ENCODE data around the gene LSMEM2. TPM values are rescaled to one million over a fixed set of nuclear protein-coding genes. Genes with fewer than 3 reads are reported as not detected.

Gene LSMEM2
- polyA plus RNA-seq, 1 donor (not counting 4 experiments of a cell fraction or from before 2014, with no cell fraction given): not detected

DNA sequence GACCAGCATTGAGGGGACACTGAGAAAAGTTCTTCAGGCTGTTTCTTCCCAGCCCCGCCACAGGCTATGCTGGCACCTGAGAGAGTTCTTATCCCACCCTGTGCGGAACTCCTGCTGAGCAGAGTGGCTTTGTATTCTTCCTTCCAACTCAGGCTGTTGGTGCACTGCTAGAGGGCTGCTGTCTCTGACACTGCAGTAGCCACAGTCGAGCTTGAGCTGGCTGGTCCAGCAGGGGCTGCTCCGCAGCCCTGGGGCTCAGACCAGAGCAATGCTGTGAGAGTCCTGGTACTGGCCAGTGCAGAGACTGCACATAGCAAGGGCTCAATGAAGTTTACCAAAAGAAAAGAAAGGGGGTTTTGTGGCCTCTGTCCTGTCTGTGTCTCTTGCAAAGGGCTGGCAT is 39.2 kb upstream of the LSMEM2 start:
- no peak overlapping the region for H3K4me3 ChIP-seq (ENCODE audit: control insufficient read depth in 2 of 3, extremely low read depth in 1 of 3, insufficient read depth in 2 of 3, low read depth in 1 of 3, low read length in 3 of 3)
- H3K27ac ChIP-seq (ENCODE audit: control insufficient read depth, insufficient read depth, low read length): no peak overlapping the region
- H2AFZ ChIP-seq (ENCODE audit: control insufficient read depth, low read length): no peak overlapping the region
- no peak overlapping the region for H3K4me2 ChIP-seq (ENCODE audit: control insufficient read depth, extremely low read depth, insufficient read depth, low read depth, low read length)
- H3K9me1 ChIP-seq (ENCODE audit: control insufficient read depth, extremely low read depth, insufficient read depth, low read length): peaks cover 3% of the 10 kb centered on the region
- peaks cover 82% of the 10 kb centered on the region for H3K79me2 ChIP-seq (ENCODE audit: control insufficient read depth, insufficient read depth, low read length)
- FAIRE-seq (no peak), DNase-seq (ENCODE audit: low read depth, low spot score) (no peak)
- peaks cover 15 to 19% of the 10 kb centered on the region in 2 experiments for H3K36me3 ChIP-seq (ENCODE audit: control insufficient read depth in 2 of 2, extremely low read depth in 1 of 2, insufficient read depth in 2 of 2, low read length in 2 of 2)
- H3K9me3 ChIP-seq (ENCODE audit: control insufficient read depth, low read depth, low read length): no peaks in the 10 kb centered on the region
- peaks cover 45% of the 10 kb centered on the region for H3K4me1 ChIP-seq (ENCODE audit: control insufficient read depth, extremely low read depth, insufficient read depth, low read length)
- no peaks in the 10 kb centered on the region for H3K27me3 ChIP-seq (ENCODE audit: control insufficient read depth, extremely low read depth, insufficient read depth, low read length)
- no peak overlapping the region for H3K9ac ChIP-seq (ENCODE audit: control insufficient read depth, extremely low read depth, insufficient read depth, low read length)
- peaks cover 17% of the 10 kb centered on the region for H4K20me1 ChIP-seq (ENCODE audit: control insufficient read depth, extremely low read depth, insufficient read depth, low read length)
- dilution Hi-C loops (cut with MboI; ENCODE audit: extremely low pct_ligation_motif_present, low sequenced_read_pairs): no loop called here
- TF ChIP-seq EZH2 (IDR thresholded peaks at IDR 0.05; ENCODE audit: low read length): no peak
- TF ChIP-seq, protein P1, sequence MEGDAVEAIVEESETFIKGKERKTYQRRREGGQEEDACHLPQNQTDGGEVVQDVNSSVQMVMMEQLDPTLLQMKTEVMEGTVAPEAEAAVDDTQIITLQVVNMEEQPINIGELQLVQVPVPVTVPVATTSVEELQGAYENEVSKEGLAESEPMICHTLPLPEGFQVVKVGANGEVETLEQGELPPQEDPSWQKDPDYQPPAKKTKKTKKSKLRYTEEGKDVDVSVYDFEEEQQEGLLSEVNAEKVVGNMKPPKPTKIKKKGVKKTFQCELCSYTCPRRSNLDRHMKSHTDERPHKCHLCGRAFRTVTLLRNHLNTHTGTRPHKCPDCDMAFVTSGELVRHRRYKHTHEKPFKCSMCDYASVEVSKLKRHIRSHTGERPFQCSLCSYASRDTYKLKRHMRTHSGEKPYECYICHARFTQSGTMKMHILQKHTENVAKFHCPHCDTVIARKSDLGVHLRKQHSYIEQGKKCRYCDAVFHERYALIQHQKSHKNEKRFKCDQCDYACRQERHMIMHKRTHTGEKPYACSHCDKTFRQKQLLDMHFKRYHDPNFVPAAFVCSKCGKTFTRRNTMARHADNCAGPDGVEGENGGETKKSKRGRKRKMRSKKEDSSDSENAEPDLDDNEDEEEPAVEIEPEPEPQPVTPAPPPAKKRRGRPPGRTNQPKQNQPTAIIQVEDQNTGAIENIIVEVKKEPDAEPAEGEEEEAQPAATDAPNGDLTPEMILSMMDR (optimal IDR thresholded peaks at IDR 0.05 in 1 of 3, IDR thresholded peaks at IDR 0.05 in 1 of 3, conservative IDR thresholded peaks at IDR 0.05 in 1 of 3; ENCODE audit: extremely low read depth in 1 of 3, insufficient read depth in 2 of 3, low read length in 3 of 3): no peak

DNA sequence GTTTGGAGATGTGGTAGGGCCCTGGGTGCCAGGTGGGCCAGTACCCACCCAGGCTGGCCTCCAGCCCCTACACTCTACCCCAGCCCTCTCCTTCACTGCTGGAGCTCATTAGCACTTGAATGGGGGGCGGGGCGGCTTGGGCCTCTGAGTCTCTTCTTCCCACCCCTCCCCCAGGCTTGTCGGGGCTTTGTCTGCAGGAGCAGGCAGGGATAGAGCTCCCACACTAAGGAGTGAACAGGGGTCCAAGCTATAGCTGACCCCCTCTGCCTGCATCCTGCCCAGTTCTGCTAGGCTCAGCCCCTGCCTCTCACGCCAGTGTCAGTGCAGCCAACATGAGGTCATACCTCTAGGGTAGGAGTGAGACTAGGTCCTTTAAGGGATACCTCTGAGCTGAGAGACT is 37.7 kb upstream of the LSMEM2 start:
- dilution Hi-C loops (cut with MboI; ENCODE audit: extremely low pct_ligation_motif_present, low sequenced_read_pairs): no loop called here
- DNase-seq (ENCODE audit: low read depth, low spot score) (no peak), FAIRE-seq (no peak)
- Histone ChIP-seq H3K9ac (ENCODE audit: control insufficient read depth, extremely low read depth, insufficient read depth, low read length) (no peak overlapping the region), H3K27ac (ENCODE audit: control insufficient read depth, insufficient read depth, low read length) (no peak overlapping the region), H3K36me3 (ENCODE audit: control insufficient read depth in 2 of 2, extremely low read depth in 1 of 2, insufficient read depth in 2 of 2, low read length in 2 of 2) (peaks cover 15 to 19% of the 10 kb centered on the region in 2 experiments), H3K4me1 (ENCODE audit: control insufficient read depth, extremely low read depth, insufficient read depth, low read length) (peaks cover 59% of the 10 kb centered on the region), H3K9me3 (ENCODE audit: control insufficient read depth, low read depth, low read length) (no peaks in the 10 kb centered on the region), H3K27me3 (ENCODE audit: control insufficient read depth, extremely low read depth, insufficient read depth, low read length) (no peaks in the 10 kb centered on the region), H3K79me2 (ENCODE audit: control insufficient read depth, insufficient read depth, low read length) (peaks cover 93% of the 10 kb centered on the region), H3K4me3 (ENCODE audit: control insufficient read depth in 2 of 3, extremely low read depth in 1 of 3, insufficient read depth in 2 of 3, low read depth in 1 of 3, low read length in 3 of 3) (no peak overlapping the region), H3K4me2 (ENCODE audit: control insufficient read depth, extremely low read depth, insufficient read depth, low read depth, low read length) (no peak overlapping the region), H3K9me1 (ENCODE audit: control insufficient read depth, extremely low read depth, insufficient read depth, low read length) (peaks cover 3% of the 10 kb centered on the region), H4K20me1 (ENCODE audit: control insufficient read depth, extremely low read depth, insufficient read depth, low read length) (peaks cover 18% of the 10 kb centered on the region), H2AFZ (ENCODE audit: control insufficient read depth, low read length) (no peak overlapping the region)
- TF ChIP-seq EZH2 (IDR thresholded peaks at IDR 0.05; ENCODE audit: low read length): no peak
- TF ChIP-seq, protein P1 (optimal IDR thresholded peaks at IDR 0.05 in 1 of 3, IDR thresholded peaks at IDR 0.05 in 1 of 3, conservative IDR thresholded peaks at IDR 0.05 in 1 of 3; ENCODE audit: extremely low read depth in 1 of 3, insufficient read depth in 2 of 3, low read length in 3 of 3): no peak

Data from keratinocyte (primary cell).